NCI-H82 treated with DMSO at 0.1 percent for 48 hours (cell line): ENCODE measurements around the gene ATXN1.

Experiments used
- DNase-seq: peaks from one replicate; lab custom pipeline; 2025; ENCODE audit not compliant: unreplicated experiment; lab: John Stamatoyannopoulos, UW

Gene ATXN1

DNA sequence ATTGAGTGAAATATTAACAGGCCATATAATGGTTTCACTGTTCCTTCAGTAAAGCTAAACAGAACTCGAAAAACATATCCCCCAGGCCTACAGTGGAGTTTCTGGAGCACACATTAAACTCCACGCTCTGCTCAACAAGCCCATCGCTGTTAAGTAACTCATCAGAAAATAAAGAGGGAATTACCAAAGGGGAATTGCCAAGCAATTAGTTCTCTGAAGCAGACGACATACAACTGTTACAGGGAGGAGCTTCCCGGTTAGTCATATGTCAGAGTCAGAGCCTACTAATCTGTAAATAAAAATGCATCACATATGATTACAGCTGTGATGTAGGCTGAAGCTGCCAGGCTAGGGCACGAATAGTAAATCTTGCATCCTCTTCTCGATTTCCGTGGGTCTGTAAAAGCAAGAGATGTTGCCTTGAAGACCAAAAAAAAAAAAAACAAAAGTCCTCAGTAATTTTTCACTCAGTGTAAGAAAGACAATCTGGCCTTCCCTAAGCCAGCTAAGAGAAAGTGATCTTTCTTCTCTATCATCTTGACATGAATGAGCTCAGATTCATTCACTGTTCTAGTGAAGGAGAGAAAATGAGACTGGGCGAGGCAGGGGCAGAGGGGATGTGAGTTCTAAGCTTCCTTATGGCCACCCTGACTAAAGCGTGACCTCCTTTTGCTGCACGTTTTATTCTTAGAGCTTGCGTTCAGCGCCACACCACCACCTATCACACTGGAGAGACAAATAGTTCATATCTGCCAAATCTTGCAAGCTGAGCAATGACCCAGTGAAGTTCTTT lies 13.8 kb downstream of the ATXN1 start:
- no peak for DNase-seq

DNA sequence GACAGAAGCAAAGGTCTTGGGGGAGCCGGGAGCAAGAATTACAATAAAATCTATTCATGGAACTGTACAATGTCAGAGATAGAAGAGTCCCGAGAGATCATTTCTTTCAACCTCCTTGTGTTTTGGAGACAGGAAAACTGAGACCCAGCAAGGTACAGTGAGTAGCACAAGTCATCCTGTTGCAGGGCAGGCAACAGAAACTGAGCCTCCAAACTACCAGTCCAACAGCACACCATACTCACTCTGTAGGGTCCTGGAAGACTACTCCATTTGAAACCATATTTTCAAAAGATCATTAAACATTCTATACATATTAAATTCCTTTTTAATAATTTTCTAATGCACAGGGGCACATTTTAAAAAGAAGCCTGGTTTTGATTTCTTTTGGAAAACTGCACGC lies 14.4 kb downstream of the ATXN1 start:
- no peak for DNase-seq

DNA sequence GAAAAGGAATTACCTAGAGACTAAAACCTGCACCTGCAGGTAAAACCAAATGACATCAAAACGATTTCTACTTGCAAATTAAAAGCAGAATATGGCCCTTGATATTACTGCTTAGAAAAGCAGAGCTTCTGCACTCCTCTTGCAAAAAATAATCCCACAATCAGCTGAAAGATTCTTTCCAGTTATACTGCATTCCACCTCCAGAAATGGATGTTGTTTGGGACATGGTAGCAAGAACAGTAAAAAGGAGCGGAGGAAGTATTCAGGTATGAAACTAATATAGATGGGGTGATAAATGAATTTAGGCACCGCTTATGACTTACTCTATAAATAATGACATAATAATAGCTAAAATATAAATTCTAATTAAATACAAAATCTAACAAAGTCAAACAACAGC lies 14.9 kb downstream of the ATXN1 start:
- DNase-seq, result no peak

DNA sequence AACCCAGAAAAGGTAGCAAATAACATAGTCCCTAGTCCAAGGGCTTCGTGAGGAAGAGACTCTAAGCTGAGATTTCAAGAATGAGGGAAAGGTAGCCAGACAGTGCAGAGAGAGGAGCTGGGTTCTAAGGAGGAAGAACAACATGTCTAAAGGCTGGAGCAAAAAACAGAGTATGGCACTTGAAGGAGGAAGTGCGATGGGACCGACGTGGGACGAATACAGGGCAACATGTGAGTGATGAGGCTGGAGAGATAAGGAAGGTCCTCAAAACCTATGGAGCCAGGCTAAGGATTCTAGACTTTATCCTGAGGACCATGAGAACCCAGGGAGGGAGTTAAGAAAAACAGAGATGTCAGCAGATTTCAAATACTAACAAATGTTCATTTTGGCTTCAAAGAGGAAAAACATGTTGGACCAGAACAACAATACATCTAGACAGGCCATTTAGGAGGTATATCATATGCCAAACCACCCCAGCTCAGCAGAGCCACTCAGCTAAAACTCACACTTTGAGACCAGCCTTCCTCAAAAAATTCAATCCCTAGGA lies 17.5 kb downstream of the ATXN1 start:
- DNase-seq, result no peak

DNA sequence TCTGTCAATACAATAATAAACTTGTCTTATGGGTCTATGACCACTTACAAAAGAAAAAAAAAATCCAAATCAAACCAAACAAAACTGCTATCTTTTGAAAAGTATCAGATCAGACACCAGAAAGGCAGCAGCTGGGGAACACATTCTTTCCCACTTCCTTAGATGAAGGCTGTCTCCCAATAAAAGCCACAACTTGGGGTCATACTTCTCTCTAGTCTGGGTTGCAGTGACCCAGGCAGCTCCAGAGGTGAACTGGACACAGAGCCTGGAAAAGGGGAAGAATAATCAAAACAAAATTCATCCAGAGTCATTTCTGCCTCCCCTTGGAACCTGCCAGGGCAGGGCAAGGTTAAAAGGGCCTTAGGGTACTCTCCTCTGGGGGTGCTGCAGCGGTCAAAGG lies 19.1 kb downstream of the ATXN1 start:
- DNase-seq, result no peak

DNA sequence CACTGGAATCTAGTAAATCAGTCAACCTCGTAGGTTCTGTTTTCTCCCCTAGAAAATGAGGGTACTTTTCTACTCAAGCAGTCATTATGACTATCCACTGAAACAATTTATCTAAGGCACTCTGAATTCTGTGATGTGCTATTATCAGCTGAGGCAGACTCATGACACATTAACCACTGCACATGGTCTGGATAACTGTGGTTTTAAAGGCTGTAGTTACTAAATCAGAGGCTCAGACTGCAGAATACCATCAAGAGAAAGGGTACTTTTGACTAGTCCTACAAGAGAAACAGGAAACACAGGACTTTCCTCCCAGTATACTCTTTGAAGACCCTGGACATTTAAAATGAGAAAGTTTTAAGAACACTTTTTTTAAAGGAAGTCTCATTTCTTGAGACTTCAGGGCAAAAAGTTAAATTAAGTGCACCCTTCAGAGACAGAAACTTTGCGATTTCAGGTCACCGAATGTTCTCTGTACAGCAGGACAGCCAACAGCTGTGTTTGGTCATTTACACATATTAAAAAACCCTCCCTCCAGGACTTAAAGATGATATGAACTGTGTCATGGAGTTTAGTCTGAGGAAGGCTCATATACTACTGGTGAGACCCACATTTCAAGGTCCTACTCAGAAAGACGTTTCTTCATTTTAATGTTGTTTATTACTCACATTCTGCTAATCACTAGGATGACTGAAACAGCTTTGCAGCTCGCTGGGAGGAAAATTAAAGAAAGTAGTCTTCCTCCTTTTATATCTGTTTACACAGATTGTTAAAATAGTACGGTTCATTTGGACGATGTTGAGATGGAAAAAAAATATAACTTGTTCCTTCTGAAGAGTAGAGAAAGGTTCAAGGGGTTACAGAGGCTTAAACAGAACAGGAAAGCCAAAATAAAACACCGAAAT lies 19.9 kb downstream of the ATXN1 start:
- DNase-seq, result no peak

DNA sequence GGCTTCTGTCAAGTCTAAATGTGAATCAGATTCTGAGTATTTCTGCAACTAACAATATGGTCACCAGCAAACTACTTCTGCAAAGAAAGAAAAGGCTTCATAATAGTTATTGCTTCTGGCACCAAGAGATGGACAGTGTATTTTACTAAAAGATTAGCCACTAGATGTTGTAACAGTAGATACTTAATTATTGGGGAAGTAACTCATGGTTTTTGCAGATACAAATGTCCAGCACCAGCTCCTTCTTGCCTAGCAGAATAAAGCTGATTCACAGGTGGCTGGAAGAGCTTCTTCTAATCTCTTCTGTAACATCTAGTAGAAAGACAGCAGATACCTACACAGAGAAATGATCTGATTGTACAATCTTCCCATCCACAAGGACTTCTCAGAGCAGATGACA lies 21.2 kb downstream of the ATXN1 start:
- no peak for DNase-seq

DNA sequence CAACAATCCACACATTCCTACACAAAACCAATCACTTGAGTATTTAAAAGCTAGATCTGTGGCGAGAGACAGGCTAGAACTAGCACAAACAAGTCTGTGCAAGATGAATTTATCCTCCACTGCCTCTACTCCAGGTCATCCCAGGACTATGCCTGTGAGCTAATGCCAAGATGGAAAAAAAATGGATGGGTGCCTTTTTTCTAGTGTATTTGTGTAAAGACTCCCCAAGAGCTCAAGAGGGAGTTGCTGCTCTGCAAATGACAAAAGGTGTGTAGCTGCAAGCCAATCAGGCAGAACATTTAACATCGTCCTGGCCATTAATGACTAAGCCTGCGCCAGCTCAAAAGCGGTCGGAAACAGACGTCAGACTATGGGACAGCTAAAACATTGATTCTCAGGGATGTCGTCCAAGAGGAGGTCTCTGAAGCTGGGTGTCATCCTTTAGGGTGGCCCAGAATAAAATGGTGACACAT lies 21.9 kb downstream of the ATXN1 start:
- no peak for DNase-seq

DNA sequence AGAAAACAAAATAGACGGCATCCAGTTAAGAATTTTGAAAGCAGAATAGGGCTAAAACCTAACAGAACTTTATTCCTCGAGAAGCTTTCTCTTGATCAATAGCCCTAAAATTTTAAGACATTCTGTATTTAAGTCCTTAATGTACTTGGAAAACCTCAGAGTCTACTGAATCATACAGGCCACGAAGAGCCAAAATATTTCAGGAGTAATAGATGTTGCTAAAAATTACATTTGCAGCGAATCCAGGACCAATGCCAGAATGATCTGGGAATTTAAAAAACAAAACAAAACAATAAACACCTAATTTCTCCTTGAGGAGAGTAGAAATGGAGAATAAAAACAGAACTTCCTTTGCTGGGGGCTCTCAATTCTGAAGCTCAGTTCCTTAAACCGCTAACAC lies 23.3 kb downstream of the ATXN1 start:
- no peak for DNase-seq

DNA sequence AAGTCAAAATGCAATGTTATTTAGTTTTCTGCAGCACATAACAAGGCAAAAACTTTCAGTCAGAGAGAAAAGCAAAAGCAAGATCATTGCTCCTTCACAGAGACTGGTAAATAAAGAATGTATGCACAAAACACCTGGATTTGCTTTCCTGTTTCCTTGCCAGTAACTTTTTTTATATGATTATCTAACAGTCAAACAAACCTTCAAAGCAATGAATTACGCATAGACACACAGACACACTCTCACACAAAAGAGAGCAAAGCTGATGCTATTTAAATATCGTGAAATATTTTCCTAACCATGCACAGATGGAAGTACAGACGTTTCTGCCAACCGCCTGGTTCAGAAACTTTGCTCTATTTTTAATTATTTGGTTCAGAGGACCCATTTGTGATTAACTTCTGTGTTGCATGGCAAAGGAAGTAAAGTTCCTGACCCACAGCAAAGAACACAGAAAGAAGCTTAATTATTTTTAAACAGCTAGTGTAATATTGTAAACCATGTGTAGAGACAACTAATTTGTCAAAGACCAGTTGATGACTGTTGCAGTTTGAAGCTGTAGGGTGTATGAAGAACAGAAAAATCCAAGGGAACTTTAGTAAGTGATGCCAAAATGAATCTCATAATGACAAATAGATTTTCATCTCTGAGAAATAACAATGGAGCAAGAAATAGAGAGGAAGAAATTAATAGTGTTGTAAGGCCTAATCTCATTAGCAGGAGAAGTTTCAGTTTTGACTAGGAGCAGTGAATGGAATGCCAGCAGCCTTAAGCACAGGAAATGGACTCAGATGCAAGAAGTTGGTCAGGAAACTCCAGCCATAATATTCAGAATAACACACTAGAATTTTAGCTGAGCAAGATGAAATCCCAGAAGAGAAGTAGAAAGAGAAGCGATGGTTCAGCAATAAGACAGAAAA lies 24.1 kb downstream of the ATXN1 start:
- DNase-seq, result peak; percentile 41

DNA sequence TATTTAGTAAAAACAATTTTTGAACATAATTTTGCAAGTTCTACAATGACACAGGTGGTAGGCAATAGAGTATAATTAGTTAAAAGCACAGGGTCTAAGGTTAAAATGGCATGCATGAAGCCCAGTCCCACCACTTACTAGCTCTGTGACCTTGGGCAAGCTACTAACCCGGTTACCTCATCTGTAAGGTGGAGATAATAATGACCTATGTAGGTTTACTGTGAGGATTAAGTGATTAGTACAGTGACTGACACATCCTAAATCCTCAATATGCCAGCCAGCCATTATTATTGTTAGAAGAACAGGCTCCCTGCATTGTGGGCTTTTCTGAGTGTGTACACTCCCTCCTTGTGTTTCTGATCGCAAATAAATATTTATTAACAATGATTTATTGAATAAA lies 26.2 kb downstream of the ATXN1 start:
- peak; percentile 93 for DNase-seq

DNA sequence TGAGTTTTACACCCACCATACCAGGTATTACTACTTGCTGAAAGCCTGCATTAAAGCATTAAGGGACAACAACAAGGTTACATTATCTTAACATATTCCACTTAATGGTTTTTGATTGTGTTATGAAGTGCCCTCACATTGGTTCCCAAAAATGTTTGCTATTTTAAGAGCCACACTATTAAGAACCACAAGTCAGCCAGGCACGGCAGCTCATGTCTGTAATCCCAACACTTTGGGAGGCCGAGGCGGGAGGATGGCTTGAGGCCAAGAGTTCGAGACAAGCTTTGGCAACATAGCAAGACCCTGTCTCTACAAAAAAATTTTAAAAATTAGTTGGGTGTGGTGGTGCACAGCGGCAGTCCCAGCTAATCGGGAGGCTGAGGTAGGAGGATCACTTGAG lies 28.2 kb downstream of the ATXN1 start:
- DNase-seq, result no peak

DNA sequence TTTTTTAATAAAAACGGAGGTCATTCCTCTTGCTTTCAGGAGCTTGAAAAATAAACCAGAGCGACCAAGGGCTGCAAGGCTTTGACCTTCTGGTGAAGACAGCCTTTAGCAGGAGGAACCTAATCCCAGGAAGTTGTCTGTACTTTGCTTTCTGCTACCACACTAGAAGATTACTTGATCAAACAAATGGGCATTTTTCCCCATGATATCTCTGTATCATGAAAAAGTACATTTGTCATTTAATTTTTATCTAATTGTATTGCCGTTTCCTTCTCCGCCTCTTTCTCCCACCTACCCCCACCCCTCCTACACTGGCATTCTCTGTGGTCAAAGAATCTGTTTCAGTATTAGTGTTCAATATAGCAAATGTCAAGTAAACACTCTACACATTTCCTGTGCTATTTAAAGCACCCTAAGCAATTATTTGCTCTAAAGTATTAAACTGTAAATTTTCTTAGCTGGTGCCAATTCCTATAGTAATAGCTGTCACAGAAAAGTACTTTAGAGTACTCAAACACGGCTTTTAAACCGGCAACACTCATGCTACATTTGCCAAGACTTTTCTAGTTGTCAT lies 29.7 kb downstream of the ATXN1 start:
- DNase-seq, result no peak

DNA sequence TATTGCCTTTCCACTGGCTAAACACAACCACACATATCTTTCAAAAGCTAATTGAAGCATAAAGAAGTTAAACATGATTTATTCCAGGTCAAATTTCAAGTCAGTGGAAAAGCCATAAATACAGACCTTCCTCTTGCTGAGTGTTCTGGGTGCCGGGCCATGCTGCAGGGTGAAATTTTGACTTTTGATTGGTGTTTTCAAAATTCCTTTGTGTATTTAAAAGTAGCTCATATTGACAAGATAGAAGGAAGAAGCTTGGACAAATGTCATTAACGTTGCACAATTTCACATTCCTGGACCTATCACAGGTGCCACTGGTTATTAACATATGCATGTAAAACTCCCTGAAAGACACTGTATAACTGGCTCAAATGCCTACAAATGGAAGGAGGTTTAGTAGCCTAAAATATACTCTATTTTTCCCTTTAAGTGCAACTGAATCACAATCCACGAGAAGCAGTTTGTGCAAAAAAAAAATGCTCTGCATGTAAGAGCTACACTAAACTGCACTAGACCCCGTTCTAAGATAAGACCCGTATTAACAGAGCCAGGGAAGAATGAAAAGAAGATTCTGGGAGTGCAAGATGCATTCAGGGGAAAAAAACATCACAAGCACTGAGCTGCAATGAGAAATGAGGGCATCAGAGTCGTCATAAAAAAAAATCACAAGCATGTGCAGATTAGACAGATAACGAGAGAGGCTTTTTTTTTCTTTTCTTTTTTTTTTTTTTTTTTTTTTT lies 30.4 kb downstream of the ATXN1 start:
- no peak for DNase-seq

DNA sequence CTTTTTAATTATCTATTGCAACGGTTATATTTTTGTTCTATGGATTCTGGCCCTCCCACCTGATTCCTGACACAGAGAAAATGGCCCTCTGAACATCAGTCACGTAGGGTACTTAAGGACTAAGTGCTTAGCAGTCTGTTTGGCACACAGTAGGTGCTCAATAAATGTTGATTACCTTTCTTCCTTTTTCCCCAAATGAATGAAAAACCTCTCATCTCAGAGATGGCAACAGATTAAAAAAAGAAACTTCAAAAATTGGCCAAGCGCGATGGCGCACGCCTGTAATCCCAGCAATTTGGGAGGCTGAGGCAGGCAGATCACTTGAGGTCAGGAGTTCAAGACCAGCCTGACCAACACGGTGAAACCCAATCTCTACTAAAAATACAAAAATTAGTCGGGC lies 31.5 kb downstream of the ATXN1 start:
- no peak for DNase-seq

DNA sequence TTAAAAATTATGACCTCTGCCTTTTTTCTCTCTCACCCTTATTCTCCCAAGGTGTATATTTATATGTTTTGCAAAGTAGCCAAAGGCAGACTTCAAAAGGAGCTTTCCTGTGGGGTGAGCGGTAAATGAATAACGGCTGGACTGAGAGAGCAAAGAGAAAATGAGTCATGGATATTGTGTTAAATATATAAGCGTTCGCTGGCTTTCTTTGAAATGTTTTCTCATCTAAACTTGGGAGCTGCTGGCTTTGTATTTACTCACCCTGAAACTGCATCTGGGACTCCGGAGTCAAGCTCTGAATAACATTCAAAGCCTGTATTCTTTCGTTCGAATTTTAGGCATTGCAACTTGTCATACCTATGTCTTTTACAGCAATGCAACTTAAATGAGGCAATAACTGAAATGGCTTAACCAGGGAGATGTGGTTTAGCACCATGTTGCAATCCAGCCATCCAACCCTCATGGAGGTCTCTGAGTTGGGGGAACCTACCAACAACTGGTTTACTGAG lies 32.0 kb downstream of the ATXN1 start:
- DNase-seq, result no peak

DNA sequence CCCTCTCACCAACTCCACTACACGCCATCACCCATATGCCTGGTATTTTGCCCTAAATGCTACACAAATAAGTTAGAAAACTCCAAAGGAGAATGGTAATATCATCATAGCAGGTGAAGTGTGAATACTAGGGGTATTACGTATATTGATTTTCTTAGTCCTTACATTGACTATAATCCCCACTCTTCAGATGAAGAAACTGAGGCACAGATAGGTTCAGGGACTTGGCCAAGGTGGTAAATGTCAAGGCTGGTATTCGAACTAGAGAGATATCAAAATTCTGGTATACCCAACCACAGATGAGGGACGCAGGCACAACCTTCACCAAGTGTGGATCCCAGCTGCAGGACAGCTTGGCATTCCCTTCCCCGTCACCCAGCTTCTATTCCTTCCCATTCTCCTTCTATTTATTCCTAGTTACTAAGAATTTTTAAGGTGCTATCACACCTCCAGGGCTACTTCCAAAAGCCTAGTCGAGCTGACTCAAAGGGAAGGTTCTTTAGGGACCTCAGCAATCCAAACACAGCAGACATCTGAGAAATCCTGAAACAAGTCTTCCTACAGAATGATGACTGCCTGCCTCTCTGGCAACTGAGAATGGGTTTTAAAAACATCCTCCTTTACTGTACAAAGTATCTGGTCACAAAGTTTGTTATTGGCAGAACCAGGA lies 32.6 kb downstream of the ATXN1 start:
- no peak for DNase-seq

DNA sequence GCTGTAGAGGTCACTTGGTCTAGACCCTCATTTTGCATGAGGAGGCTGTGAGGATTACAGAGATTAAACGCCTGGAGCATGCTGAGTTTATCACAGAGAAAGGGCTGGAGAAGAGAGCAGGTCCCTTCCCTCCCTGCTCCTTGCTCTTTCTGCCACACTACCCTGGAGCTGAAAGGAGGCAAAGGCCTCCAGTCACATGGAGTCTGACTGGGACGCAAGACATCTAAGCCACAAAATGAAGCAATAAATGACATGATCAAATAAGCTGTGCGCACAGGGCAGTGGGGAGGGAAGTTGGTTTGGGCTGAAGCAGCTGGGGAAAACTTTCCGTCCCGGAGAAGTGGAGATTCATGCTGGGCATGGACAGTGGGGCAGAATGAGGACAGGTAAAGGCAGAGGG lies 33.3 kb downstream of the ATXN1 start:
- DNase-seq, result no peak
